GM06990 (cell line): ENCODE measurements around the gene GADD45GIP1.

Source experiments
- DNase-seq: peaks from one replicate; pipeline ENCODE4 v3.0.0-alpha.2; 2011; ENCODE audit not compliant: insufficient read length; ENCODE audit errors: extremely low read depth
- H3K27me3 ChIP-seq: replicated peaks from 2 replicates; pipeline ENCODE4 v1.6.0; 2011; ENCODE audit warnings: low read length; ENCODE audit not compliant: control insufficient read depth, insufficient read depth
- H3K36me3 ChIP-seq: 2 replicates; pipeline ENCODE4 v1.5.1; 2011; ENCODE audit warnings: low read length; ENCODE audit not compliant: control insufficient read depth, insufficient read depth
- H3K4me3 ChIP-seq: replicated peaks from 2 replicates; pipeline ENCODE4 v1.5.1; 2011; ENCODE audit warnings: low read depth, mild to moderate bottlenecking, control low read depth, low read length
- TF ChIP-seq, protein P1 (sequence below): IDR thresholded peaks from 2 replicates; pipeline ENCODE4 v1.5.1; 2011; ENCODE audit warnings: low read length, control low read depth, mild to moderate bottlenecking, inconsistent platforms; ENCODE audit not compliant: insufficient read depth, poor library complexity, severe bottlenecking

GADD45GIP1 gene

DNA sequence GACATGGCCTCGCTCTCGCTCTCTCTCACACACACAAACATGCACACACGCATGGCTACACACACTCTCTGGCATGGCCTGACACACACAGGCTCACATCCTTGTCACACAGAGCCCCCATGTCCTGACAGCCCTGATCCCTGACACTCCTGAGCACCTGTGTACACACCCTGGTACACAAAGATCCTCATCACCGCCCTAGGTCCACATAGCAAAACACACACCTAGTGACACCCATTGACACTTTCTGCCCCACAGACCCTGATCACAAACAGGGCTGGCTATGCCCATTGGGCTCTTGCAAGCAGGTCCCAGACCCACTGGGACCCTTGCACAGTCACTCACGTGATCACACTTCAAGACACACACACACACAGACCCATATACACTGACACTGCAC is 34.3 kb upstream of the GADD45GIP1 start:
- TF ChIP-seq, protein P1, sequence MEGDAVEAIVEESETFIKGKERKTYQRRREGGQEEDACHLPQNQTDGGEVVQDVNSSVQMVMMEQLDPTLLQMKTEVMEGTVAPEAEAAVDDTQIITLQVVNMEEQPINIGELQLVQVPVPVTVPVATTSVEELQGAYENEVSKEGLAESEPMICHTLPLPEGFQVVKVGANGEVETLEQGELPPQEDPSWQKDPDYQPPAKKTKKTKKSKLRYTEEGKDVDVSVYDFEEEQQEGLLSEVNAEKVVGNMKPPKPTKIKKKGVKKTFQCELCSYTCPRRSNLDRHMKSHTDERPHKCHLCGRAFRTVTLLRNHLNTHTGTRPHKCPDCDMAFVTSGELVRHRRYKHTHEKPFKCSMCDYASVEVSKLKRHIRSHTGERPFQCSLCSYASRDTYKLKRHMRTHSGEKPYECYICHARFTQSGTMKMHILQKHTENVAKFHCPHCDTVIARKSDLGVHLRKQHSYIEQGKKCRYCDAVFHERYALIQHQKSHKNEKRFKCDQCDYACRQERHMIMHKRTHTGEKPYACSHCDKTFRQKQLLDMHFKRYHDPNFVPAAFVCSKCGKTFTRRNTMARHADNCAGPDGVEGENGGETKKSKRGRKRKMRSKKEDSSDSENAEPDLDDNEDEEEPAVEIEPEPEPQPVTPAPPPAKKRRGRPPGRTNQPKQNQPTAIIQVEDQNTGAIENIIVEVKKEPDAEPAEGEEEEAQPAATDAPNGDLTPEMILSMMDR: no peak
- no peak for DNase-seq
- Histone ChIP-seq H3K36me3 (no peaks in the 10 kb centered on the region), H3K27me3 (no peaks in the 10 kb centered on the region; the same call in none of the 2 replicates), H3K4me3 (no peak overlapping the region)

DNA sequence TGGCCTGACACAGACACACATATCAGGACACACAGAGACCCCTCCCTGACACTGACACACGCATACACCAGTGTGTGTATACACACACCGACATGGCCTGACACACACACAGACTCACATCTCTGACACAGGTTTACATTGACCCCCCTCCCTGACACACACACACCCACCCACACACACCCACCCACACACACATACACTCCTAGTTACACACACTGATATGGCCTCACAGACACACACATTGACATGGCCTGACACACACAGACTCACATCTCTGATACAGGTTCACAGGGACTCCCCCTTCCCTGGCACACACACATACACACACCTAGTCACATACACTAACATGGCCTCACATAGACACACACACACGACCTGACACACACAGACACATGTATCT is 33.8 kb upstream of the GADD45GIP1 start:
- no peaks in the 10 kb centered on the region; the same call in none of the 2 replicates for H3K27me3 ChIP-seq
- TF ChIP-seq, protein P1: no peak
- no peak for DNase-seq
- H3K36me3 ChIP-seq: no peaks in the 10 kb centered on the region
- H3K4me3 ChIP-seq: no peak overlapping the region

DNA sequence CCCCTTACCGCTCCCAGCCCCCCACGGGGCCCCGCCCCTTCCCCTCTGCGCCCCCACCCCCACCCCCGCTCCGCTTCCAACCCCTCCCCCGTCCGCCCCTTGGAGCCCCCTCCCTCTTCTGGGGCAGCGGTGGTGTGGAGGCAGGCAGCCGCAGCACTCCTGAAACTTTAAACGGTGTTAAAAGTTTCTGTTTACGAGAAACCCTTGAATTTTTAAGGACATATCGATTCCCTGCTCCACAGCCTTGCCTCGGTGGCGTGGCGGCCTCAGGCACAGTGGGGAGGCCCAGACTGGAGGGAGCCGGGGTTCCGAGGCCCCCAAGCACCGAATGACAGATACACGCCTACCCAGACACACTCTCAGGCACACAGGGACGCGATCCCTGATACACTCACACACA is 33.4 kb upstream of the GADD45GIP1 start:
- no peak for DNase-seq
- Histone ChIP-seq H3K27me3 (no peaks in the 10 kb centered on the region; the same call in none of the 2 replicates), H3K36me3 (no peaks in the 10 kb centered on the region), H3K4me3 (no peak overlapping the region)
- TF ChIP-seq, protein P1: no peak

DNA sequence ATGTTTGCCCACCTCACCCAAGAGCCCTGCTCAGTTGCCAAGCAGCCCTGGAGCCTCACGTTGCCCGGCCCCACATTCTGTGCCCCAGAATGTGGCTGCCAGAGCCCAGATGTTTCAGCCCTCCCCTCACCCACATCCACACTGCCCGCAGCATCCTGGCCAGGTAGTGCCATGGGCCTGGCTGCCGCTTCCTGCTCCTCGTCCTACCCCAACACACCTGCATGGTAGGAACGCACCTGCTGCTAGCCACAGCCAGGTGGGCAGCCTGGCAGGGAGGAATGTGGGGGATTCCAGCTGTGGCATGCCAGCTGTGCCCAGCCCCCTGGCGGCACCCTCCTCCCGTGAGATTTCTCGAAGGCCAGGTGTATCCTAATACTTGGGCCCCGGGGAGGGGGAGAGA is 30.8 kb upstream of the GADD45GIP1 start:
- DNase-seq: no peak
- H3K4me3 ChIP-seq: no peak overlapping the region
- no peaks in the 10 kb centered on the region for H3K27me3 ChIP-seq
- TF ChIP-seq, protein P1: no peak
- no peaks in the 10 kb centered on the region for H3K36me3 ChIP-seq

DNA sequence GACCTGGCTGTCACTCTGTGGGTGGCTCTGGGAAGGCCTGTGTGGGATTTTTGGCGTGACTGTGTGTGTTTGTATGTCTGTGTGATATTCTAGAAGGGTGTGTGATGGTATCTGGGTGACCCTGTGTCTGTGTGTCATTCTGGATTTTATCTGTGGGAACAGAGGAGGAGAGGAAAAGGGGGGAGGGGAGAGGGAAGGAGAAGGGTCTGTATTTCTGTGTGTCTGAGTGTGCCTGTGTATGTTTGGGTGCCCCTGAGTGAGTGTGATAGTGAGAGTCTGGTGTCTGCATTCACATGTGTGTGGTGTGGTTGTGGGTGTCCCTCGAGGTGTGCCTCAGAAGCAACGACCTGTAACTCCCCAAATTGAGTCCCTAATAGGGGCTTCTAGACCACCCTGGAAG is 30.2 kb upstream of the GADD45GIP1 start:
- H3K4me3 ChIP-seq: no peak overlapping the region
- TF ChIP-seq, protein P1: no peak
- DNase-seq: no peak
- no peaks in the 10 kb centered on the region for H3K36me3 ChIP-seq
- no peaks in the 10 kb centered on the region for H3K27me3 ChIP-seq

DNA sequence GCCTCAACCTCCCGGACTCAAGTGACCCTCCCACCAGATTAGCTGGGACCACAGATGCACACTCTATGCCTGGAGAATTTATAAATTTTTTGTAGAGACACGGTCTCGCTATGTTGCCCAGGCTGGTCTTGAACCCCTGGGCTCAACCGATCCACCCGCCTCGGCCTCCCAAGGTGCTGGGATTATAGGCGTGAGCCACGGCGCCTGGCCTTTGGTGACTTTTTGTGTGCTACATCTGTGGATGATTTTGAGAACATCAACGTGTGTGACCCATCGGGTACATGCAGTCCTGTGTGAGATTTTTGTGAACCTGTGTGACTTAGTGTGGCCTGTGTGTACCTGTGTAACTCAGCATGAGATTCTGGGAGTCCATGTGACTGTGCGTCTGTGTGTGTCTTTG is 29.7 kb upstream of the GADD45GIP1 start:
- no peaks in the 10 kb centered on the region for H3K27me3 ChIP-seq
- DNase-seq: no peak
- H3K36me3 ChIP-seq: no peaks in the 10 kb centered on the region
- H3K4me3 ChIP-seq: no peak overlapping the region
- TF ChIP-seq, protein P1: no peak
